ENCODE results near the gene LRRK1.

Gene LRRK1, protein sequence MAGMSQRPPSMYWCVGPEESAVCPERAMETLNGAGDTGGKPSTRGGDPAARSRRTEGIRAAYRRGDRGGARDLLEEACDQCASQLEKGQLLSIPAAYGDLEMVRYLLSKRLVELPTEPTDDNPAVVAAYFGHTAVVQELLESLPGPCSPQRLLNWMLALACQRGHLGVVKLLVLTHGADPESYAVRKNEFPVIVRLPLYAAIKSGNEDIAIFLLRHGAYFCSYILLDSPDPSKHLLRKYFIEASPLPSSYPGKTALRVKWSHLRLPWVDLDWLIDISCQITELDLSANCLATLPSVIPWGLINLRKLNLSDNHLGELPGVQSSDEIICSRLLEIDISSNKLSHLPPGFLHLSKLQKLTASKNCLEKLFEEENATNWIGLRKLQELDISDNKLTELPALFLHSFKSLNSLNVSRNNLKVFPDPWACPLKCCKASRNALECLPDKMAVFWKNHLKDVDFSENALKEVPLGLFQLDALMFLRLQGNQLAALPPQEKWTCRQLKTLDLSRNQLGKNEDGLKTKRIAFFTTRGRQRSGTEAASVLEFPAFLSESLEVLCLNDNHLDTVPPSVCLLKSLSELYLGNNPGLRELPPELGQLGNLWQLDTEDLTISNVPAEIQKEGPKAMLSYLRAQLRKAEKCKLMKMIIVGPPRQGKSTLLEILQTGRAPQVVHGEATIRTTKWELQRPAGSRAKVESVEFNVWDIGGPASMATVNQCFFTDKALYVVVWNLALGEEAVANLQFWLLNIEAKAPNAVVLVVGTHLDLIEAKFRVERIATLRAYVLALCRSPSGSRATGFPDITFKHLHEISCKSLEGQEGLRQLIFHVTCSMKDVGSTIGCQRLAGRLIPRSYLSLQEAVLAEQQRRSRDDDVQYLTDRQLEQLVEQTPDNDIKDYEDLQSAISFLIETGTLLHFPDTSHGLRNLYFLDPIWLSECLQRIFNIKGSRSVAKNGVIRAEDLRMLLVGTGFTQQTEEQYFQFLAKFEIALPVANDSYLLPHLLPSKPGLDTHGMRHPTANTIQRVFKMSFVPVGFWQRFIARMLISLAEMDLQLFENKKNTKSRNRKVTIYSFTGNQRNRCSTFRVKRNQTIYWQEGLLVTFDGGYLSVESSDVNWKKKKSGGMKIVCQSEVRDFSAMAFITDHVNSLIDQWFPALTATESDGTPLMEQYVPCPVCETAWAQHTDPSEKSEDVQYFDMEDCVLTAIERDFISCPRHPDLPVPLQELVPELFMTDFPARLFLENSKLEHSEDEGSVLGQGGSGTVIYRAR (N-terminal part only)

DNA sequence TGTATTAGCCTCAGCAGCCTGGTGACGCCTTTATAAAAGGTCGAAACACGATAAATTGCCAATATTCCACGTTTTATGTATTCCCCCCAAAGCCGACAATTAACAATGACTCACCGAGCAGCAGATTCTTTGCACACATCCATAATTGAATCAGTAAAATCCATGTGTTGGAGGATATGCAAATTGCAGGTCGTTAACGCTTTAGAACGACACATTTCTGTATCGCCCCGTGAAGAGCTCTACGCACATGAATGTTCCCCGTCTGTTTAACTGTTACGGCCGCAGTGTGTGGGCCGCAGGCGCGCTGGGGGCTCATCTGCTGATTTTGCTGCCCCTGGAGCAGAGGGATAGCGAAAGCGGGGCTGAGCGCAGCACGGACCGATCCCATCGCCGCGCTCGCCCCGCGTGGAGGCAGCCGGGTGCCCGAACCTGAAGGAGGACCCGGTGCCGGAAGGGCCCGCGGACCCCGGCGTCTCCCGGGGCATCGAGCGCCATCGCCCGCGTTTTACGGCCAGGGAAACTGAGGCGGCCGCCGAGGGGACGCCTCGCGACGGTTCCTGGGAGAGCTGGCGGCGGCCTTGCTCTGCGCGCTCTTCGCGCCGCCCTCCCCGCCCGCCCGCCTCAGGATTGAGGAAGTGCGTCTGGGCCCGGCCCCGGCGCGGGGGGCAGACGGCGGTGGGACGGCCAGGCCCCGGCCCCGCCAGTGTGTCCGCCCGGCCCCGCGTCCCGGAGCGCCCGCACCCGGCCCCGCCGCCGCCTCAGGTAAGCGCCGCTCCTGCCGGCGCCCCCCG is at the start of gene LRRK1:
LRRK1 (plus strand) TSS at position 668 of the 791 bp plus-strand sequence. CDS start 5,276 bp downstream, outside the sequence.
- no peak for DNase-seq

DNA sequence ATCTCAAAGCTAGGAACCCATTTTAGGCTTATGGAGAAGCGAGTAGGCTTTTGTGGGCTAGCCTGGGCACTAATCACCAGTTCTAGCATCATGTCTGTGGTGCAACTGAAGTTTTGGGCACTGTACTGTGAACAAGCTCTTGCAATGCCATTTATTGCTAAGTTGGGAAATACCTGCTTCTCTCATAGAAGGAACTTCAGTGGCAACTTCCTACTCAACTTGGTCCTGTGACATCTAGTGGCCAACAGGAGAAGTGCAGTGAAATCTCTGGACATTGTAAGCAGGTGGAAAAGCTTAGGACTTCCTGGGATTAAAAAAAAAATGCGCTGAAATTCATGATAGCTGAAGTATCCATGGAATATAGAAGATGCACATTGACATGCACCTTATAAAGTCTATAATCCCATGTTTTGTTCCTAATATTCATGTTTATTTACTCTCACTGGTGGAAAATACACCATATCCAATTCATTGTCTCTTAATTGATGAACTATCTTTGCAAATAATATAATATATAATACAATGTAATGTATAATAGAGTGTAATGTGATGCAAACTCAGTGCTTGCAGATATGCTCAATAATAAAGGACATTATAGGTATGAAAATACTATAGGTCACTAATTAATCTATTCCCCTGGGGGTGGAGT is 46.0 kb upstream of the LRRK1 start:
- DNase-seq: peak; percentile 62

DNA sequence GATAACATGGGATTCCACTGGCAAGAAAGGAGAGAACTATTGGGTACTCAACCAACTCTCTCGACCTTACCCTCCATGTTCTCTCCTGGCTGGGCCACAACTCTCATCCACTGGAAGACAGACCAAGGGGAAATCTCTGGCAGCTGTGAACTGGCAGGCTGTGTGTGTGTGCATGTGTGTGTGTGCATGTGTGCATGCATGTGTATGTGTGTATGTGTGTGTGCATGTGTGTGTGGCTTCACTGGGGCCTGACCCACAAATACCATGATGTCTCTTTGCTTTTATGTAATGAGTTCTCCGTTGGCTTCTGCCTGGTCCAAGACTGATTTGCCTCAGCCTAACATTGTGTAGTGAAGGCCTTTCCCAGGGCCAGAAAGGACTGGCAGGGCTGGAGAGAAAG is 43.7 kb upstream of the LRRK1 start:
- DNase-seq: no peak

DNA sequence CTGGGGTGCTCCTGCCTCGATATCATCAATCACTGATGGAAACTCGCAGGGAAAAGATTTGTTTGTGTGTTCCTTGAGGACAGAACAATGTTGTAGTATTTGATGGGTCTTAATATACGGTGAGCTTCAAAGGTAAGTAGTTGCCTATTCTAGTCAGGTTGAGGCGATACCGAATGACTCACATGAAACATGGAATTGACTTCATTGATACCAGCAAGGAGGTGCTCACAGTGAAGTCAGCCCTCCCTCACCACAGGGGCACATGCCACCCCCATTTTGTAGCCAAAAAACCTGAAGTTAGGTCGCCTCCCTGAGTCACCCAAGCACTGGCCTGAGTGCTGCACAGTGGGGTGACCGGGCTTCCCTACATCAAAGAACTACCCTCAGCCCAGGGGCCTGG is 43.2 kb upstream of the LRRK1 start:
- DNase-seq: no peak

DNA sequence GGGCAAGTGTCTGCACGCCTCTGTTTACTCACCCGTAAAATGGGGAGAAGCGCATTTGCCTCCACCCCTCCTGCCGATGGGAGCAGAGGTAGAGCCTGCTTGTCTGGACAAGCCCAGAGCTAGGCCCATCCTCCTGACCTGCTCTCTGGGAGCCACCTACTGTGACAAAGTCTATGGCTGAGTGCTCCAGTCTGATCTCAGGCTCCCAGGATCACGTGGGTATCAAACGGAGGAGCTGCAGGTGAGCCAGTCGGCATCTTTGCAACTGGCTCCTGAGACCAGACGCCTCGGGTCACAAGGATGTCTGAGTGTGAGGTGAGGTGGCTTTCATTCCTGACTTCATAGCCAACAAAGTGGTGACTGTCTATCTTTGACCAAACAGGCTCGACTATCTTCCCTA is 41.6 kb upstream of the LRRK1 start:
- DNase-seq: no peak

DNA sequence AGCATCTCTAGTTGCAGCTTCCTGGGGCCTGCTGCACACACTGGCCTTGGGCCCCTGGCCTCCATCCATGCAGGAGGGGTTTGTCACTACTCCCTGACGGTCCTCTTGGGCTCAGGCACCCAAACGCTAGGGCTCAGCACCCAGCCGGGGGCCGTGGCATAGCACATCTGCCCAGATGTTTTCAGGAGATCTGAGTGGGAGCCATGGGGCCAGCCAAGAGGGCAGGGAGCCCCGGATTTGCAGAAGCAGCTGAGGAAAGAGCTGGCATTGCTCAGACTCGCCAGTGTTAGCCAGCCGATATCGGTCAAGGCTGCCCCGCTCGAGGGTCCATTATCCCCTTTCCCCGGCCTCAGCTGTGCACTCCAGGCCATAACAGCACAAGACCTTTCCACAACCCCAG is 41.0 kb upstream of the LRRK1 start:
- DNase-seq: no peak

DNA sequence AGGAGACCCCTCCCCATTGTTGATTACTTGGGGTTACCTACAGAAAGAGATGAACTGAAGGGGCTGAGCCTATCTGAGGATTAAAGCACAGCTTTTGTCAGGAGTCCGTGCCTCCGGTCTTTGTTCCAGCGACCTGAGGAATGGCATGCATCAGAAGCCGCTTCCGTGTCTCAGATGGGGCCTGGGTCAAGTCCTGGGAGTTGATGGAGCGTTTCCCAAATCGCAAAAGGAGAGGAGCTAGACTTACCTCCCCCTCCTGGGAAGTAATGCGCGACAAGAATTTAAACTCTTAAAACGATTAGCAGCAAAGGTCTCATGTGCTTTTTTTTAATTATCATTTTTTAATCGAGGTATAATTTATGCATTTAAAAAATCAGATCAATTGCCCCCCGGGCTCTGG is 40.5 kb upstream of the LRRK1 start:
- no peak for DNase-seq

DNA sequence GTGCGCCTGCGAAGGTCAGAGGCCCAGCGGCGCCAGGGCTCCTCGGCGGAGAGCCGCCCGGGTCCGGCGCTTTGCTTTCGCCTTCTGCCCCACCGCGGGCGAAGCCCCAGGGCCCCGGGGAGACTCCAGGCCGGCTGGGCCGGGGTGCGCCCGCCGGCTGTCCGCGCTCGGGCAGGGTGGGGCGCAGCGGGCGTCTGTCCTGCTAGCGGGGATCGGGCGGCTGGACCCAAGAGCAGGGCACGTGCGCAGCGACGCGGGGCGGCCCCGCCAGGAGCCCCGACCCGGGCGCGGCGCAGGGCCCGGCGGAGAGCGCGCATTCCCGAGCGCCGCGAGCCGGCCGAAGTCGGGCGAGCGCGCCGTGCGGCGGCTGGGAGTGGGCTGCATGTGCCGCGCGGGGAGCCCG is 40.1 kb upstream of the LRRK1 start:
- DNase-seq: no peak

DNA sequence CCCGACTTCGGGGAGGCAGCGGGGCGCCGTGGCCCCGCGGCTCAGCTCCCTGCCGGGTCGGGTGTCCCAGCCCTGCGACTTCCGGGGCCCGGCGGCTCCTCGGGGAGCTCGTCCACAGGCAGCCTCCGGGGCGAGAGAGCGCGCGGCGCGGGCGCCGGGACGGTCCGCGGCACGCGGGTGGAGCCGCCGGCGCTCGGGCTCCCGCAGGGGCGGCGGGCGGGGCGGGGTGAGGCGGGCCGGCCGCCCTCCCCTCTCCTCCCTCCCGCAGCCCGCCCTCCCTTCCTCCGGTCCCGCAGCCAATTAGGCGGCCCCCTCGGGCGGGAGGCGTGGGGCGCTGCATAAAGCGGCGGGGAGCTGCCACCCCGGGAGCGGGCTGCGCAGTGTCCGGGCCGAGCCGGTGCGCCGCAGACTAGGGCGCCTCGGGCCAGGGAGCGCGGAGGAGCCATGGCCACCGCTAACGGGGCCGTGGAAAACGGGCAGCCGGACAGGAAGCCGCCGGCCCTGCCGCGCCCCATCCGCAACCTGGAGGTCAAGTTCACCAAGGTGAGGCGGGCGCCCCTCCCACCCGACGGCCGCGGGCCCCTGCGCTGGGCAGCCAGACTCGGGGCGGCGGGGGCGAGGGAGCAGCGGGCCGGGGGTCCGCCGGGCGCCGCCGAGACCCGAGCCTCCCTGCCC is 39.6 kb upstream of the LRRK1 start, which contains the start of gene ALDH1A3:
ALDH1A3 (plus strand) TSS at position 368 of the 675 bp plus-strand sequence; CDS start at position 445, 77 bp downstream.
- DNase-seq: no peak

DNA sequence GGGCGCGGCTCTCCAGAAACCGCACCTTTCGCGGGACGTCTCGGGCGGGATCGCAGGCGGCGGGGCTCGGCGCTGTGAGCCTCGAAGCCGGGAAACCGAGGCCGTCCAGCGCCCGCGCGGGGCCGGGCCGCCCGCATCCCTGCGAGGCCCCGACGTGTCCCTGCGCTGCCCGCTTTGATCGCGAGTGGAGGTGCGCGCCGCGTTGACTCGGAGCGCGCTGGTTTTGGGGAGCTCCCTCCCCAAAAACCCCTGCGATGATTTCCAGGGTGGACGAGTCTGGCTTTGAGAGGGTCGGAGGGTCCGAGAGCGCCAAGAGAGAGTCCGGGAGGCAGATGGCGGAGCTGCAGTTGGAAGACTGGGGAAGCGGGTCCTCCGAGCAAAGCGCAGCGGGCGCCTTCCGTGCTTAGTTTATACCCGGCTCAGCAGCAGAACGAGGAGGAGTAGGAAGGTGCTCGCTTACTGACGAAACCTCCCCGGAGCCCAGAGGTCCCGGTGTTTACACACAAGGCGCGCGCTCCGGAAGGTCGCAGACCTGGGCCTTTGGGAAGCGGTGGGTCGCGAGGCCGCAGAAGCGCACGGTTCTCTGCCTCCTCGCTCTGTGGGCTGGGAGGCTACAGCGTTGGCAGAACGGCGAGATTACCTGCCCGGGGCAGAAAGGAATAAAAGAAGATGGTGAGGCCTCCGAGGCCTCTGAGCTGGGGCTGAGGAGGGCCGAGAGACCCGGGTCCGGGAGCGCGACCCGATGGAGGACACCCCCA is 38.8 kb upstream of the LRRK1 start:
- DNase-seq: no peak

DNA sequence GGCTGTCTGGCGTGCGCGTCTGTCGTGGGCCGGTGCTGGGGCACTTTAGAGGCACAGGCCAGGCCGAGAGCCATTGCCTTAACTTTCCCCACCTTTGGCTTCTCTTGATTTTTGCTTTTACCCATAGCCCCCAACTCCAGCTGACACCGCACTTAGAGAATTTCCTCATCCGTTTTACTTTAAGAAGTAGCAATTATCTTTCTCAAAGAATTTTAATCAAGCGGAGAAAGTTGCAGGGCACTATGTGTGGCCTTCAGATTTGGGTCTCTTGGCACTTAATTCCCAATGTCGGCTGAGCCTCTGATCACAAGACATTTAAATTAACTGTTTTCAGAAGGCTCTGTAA is 38.3 kb upstream of the LRRK1 start:
- no peak for DNase-seq

DNA sequence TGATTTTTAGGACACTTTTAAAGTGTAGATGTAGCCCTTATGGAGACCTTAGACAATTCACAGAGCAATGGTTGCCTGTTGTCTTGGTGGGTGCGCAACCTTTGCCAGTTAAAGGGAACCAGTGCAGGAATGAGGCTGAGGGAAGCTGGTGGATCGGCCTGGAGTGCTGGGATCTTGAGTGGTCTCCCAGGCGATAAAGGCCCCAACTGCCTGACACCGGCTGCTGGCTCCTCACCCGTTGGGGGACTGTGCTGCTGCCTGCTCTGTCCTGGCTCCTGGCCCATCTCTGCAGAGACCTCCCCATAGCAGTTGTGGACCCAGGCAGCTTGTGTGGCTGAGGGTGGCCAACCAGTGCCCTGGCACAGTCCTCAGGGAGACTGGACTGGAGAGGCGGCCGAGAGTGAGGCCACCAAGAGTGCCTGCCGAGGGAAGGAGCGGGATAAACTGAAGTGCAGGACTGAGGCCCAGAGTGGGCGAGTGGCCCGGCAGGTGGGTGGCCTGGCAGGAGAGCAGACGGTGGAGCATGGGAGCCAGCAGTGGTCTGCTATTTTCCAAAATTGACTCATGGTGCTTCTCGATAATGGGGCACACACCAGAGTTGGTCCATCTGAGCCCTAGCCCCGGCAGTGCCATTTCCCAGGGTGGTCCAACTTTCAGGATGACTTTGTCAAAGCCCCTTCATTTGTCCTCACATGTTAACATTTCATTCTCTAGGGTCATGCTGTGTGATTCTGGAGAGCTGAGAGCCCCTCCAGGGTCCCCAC is 37.4 kb upstream of the LRRK1 start:
- DNase-seq: no peak

DNA sequence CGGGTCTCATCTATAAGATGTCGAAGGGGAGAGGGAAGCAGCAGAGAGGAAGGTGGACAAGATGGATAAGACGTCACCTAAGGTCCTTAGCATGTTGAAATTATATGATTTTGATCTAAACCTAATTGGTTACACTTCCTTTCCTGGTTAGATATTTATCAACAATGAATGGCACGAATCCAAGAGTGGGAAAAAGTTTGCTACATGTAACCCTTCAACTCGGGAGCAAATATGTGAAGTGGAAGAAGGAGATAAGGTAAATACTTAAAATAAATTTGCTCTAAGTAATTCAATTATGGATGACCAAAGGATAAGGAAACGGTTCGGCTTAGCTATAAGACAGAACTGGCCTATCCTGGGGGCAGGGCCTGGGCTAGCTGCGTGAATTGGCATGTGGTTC is 34.0 kb upstream of the LRRK1 start:
- no peak for DNase-seq

DNA sequence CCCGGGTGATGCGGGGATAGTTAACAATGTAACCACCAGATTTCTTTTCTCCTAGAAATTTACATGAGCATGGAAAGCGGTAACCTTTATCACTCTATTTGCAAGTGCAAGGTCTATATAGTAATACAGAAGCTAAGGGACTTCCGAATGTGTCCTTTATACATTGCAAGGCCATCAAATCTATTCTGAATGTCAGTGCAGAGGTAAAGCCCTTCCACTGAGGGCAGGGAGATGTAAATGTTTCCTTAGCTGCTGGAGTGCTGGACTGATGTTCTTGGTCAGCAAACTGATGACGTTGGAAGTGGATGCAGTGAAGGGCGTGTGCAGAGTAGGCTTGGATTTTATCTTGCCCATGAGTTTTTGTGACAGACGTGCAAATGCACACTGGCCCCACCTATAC is 33.3 kb upstream of the LRRK1 start:
- no peak for DNase-seq

DNA sequence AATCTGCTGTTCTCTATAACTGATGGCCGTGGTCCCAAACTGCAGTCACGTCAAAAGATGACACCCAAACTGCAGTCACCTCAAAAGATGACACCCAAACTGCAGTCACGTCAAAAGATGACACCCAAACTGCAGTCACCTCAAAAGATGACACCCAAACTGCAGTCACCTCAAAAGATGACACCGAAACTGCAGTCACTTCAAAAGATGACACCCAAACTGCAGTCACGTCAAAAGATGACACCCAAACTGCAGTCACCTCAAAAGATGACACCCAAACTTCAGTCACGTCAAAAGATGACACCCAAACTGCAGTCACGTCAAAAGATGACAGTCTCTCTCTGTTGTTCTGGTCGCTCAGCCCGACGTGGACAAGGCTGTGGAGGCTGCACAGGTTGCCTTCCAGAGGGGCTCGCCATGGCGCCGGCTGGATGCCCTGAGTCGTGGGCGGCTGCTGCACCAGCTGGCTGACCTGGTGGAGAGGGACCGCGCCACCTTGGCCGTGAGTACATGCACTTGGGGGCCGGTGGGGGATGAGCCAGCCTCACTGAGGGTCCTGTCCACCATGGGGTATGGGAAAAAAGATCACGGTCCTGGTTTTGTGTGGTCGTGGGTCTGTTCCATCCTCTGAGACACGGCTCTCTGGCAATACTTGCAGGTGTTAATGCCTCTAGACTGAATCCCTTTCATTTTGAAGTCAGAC is 31.8 kb upstream of the LRRK1 start:
- DNase-seq: no peak

DNA sequence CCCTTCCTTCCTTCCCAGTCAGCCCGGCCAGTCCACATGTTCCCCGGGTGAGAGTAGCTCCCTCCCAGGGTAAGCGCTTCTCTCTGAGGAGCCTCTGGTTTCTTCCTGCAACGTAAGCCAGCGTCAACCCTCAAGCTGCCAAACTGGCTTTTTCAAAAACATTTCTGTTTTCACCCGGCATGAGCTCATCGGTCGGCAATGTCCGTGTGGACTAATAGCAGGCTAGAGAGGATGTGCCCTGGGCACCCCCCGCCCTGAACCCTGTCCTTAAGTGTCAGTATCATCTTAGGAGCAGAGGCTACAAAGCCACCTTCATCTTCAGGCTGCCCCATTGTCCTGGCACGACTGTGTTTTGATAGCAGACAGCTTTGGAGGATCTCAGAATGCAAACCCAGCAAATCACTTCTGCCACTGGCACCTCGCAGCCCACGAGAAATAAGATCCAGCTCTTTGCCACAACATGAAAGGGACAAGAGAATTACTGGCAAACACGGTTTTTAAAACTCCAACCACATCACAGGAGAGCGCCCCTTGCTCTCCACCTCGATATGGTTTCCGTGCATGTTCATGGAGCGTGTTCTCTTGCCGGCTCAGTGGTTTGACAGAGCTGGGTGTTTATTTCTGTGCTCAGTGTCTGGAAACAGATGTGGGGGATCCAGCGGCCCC is 29.6 kb upstream of the LRRK1 start:
- no peak for DNase-seq

DNA sequence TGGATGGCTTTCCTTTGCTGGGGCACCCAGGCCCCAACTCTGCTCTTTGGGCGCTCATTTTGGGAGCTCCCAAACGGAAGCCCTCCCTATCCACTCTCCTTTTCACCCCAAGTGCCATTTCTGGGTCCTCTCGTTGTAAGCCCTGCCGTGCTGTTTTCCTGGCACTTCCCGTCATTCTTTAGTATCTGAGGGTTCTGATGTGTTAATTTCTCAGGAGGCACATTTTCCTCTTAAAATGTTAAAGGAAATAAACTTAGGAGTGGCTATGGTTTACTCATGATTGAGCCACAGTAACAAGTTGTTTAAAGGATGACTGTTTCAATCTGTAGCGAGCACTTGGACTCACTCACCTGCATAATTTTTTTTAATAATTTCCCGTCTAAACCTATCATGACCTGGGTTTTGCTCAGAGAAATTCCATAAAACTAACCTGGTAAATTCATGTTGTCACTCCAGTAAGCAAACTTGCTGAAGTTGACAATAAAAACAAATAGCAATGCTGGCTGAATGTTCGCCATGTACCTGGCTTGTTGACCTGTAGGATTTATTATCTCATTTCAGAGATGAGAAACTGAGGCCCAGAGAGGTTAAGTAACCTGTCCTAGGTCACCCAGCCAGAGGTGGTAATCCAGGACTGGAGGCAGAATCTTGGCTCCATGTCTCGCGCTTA is 29.0 kb upstream of the LRRK1 start:
- DNase-seq: no peak

DNA sequence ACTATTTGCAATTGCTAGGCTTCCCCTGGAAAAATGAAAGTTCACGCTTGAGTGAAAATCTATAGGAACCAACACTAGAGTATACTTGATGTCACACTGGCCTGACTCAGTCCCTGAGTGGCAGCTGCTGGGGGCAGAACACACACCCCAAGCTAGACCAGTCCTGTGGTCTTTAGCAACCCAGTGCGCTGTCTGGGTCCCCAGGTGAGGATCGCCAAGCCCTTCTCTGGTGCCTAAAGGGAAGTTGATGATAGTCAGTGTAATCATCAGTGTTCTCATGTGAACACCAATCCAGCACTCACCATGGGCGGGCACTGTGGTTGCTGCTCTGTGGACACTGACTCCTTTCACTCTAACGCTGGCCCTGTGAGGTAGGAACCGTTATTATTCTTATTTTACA is 28.3 kb upstream of the LRRK1 start:
- no peak for DNase-seq

All from activated CD4-positive, alpha-beta T cell treated with anti-CD3 and anti-CD28 coated beads, Interleukin-2, amount 50 U/mL, for 16 hours (primary cell).